Adipocyte (in vitro differentiated cells): ENCODE measurements around the gene TOMM40L.

Source experiments
- DNase-seq: peaks from one replicate; pipeline ENCODE4 v3.0.0-alpha.2; 2015; ENCODE audit warnings: low read depth
- H3K27me3 ChIP-seq: replicated peaks from 2 replicates; pipeline ENCODE4 v1.7.0; 2013; ENCODE audit warnings: mild to moderate bottlenecking, low read length, moderate library complexity; ENCODE audit not compliant: control insufficient read depth, insufficient read depth
- H3K36me3 ChIP-seq: 2 replicates; pipeline ENCODE4 v1.7.0; 2013; ENCODE audit warnings: low read length, mild to moderate bottlenecking, moderate library complexity; ENCODE audit not compliant: control insufficient read depth, insufficient read depth, severe bottlenecking
- H3K4me1 ChIP-seq: 2 replicates; pipeline ENCODE4 v1.7.0; 2013; ENCODE audit warnings: mild to moderate bottlenecking, low read length, moderate library complexity; ENCODE audit not compliant: control insufficient read depth, insufficient read depth
- H3K4me3 ChIP-seq: 2 replicates; pipeline ENCODE4 v1.7.0; 2013; ENCODE audit warnings: mild to moderate bottlenecking, low read length, moderate library complexity
- H3K9ac ChIP-seq: 2 replicates; pipeline ENCODE4 v1.7.0; 2013; ENCODE audit warnings: mild to moderate bottlenecking, low read length, moderate library complexity
- H3K9me3 ChIP-seq: 2 replicates; pipeline ENCODE4 v1.7.0; 2013; ENCODE audit warnings: mild to moderate bottlenecking, low read length, moderate library complexity; ENCODE audit not compliant: control insufficient read depth

The TOMM40L gene

GRCh38 chr1:161225534-161226319 is at the start of gene TOMM40L:
TOMM40L (plus strand) TSS chr1:161226060; CDS start chr1:161226490, 430 bp downstream.
- Histone ChIP-seq H3K9me3 (no peaks in the 10 kb centered on the region), H3K27me3 (no peaks in the 10 kb centered on the region), H3K4me1 (peaks cover 21% of the 10 kb centered on the region), H3K9ac (peak within 1 kb of the TSS; percentile 90), H3K36me3 (peaks cover 26% of the 10 kb centered on the region), H3K4me3 (peak within 1 kb of the TSS; percentile 93)
- DNase-seq: peak; percentile 98

GRCh38 chr1:161176468-161177111 is 49.3 kb upstream of the TOMM40L start:
- no peak for DNase-seq
- Histone ChIP-seq H3K4me3 (peak overlapping the region; percentile 92), H3K4me1 (peaks cover 42% of the 10 kb centered on the region), H3K27me3 (no peaks in the 10 kb centered on the region), H3K9ac (peak overlapping the region; percentile 94), H3K36me3 (peaks cover 32% of the 10 kb centered on the region), H3K9me3 (no peaks in the 10 kb centered on the region)

GRCh38 chr1:161177112-161177935 is 48.5 kb upstream of the TOMM40L start, which contains the start of gene B4GALT3:
B4GALT3 (minus strand) TSS chr1:161177507; CDS start chr1:161176060, 1,447 bp downstream.
- Histone ChIP-seq H3K9ac (peak within 1 kb of the TSS; percentile 94), H3K36me3 (peaks cover 25% of the 10 kb centered on the region), H3K27me3 (no peaks in the 10 kb centered on the region), H3K9me3 (no peaks in the 10 kb centered on the region), H3K4me3 (peak within 1 kb of the TSS; percentile 92), H3K4me1 (peaks cover 39% of the 10 kb centered on the region)
- peak; percentile 94 for DNase-seq

- Histone ChIP-seq H3K27me3 (no peaks in the 10 kb centered on the region), H3K9me3 (no peaks in the 10 kb centered on the region), H3K4me3 (peak overlapping the region; percentile 92), H3K36me3 (peaks cover 25% of the 10 kb centered on the region), H3K4me1 (peaks cover 39% of the 10 kb centered on the region), H3K9ac (peak overlapping the region; percentile 94)
- no peak for DNase-seq
Measured at GRCh38 chr1:161177936-161178244, 48.0 kb upstream of the TOMM40L start.

GRCh38 chr1:161179698-161180097 is 46.2 kb upstream of the TOMM40L start:
- peaks cover 13% of the 10 kb centered on the region for H3K36me3 ChIP-seq

GRCh38 chr1:161180639-161181038 is 45.2 kb upstream of the TOMM40L start:
- peaks cover 35% of the 10 kb centered on the region for H3K4me1 ChIP-seq
- no peak overlapping the region for H3K4me3 ChIP-seq
- no peak overlapping the region for H3K9ac ChIP-seq
- H3K36me3 ChIP-seq: peaks cover 3% of the 10 kb centered on the region
- no peaks in the 10 kb centered on the region for H3K27me3 ChIP-seq
- DNase-seq: peak; percentile 34
- H3K9me3 ChIP-seq: no peaks in the 10 kb centered on the region

More at GRCh38 chr1:161179698-161180097, 46.2 kb upstream of the TOMM40L start:
- Histone ChIP-seq H3K27me3 (no peaks in the 10 kb centered on the region), H3K4me1 (peaks cover 31% of the 10 kb centered on the region), H3K4me3 (no peak overlapping the region), H3K9ac (no peak overlapping the region), H3K9me3 (no peaks in the 10 kb centered on the region)
- DNase-seq: no peak

GRCh38 chr1:161182214-161182613 is 43.6 kb upstream of the TOMM40L start:
- H3K9me3 ChIP-seq: no peaks in the 10 kb centered on the region
- H3K27me3 ChIP-seq: no peaks in the 10 kb centered on the region

GRCh38 chr1:161185282-161185682 is 40.6 kb upstream of the TOMM40L start:
- Histone ChIP-seq H3K9ac (peak overlapping the region; percentile 69), H3K36me3 (no peaks in the 10 kb centered on the region), H3K4me3 (peak overlapping the region; percentile 54), H3K4me1 (peaks cover 42% of the 10 kb centered on the region), H3K9me3 (no peaks in the 10 kb centered on the region), H3K27me3 (no peaks in the 10 kb centered on the region)
- DNase-seq: no peak

More at GRCh38 chr1:161182214-161182613, 43.6 kb upstream of the TOMM40L start:
- Histone ChIP-seq H3K4me1 (peaks cover 32% of the 10 kb centered on the region), H3K36me3 (no peaks in the 10 kb centered on the region), H3K4me3 (no peak overlapping the region), H3K9ac (peak overlapping the region; percentile 27)
- no peak for DNase-seq

- Histone ChIP-seq H3K36me3 (no peaks in the 10 kb centered on the region), H3K4me3 (peak overlapping the region; percentile 54), H3K9me3 (no peaks in the 10 kb centered on the region), H3K9ac (peak overlapping the region; percentile 69), H3K27me3 (no peaks in the 10 kb centered on the region), H3K4me1 (peaks cover 44% of the 10 kb centered on the region)
- no peak for DNase-seq
Measured at GRCh38 chr1:161185732-161186311, 40.0 kb upstream of the TOMM40L start.

GRCh38 chr1:161187311-161187710 is 38.5 kb upstream of the TOMM40L start:
- Histone ChIP-seq H3K9me3 (no peaks in the 10 kb centered on the region), H3K4me3 (no peak overlapping the region), H3K36me3 (peaks cover 14% of the 10 kb centered on the region), H3K4me1 (peaks cover 48% of the 10 kb centered on the region), H3K9ac (no peak overlapping the region), H3K27me3 (no peaks in the 10 kb centered on the region)
- DNase-seq: no peak
